HG02938 (cell line): ENCODE results near the gene CRP.
"Not testable (repeated sequence)": the region's sequence is repeated elsewhere in the genome, so short reads cannot be mapped to it uniquely, and the experiment has no call there.

Experiments
- ATAC-seq: cut with Tn5 transposase; IDR thresholded peaks from one replicate; pipeline ENCODE4 v1.9.1; 2021; ENCODE audit warnings: mild to moderate bottlenecking, moderate library complexity; ENCODE audit not compliant: unreplicated experiment

CRP gene

GRCh38 chr1:159700312-159700711, 14.1 kb downstream of the CRP start:
- no peak for ATAC-seq

DNA sequence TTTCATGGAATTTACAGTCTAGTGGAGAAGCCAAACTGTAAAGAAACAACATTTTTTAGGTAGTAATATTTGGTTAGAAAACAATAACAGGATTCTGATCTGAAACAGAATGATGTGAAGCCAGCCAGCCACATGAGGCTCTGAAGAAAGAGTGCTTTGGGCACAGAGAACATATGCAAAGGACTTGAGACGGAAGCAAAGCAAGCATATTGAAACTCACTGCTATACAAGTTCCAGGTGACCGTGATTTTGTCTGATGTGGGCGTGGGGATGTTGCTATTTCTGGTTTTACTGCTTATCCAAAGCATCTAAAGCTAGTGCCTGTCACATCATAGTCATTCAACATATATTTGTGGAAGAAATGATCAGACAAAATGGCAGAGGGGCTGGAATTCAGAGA, 14.7 kb downstream of the CRP start:
- ATAC-seq = no peak

DNA sequence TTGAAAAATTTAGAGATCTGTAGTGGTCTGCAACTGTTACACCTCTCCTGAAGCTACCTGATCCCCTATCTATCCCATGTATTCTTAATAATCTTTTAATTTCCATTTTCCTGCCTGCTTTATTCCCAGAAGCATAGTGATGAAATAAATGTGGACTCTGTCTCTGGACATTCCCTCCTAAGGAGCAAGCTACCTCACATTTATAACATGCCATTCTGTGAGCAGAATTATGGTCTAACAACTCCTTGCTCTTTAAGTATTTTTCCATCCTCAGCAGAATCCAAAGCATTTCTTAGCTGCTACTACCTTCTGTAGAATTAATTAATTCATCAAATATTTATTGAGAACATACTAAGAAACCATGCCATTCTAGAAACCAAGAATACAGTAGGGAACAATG, 15.1 kb downstream of the CRP start:
- ATAC-seq = no peak

- ATAC-seq = no peak
Observed at GRCh38 chr1:159687511-159687910, 26.9 kb downstream of the CRP start.

DNA sequence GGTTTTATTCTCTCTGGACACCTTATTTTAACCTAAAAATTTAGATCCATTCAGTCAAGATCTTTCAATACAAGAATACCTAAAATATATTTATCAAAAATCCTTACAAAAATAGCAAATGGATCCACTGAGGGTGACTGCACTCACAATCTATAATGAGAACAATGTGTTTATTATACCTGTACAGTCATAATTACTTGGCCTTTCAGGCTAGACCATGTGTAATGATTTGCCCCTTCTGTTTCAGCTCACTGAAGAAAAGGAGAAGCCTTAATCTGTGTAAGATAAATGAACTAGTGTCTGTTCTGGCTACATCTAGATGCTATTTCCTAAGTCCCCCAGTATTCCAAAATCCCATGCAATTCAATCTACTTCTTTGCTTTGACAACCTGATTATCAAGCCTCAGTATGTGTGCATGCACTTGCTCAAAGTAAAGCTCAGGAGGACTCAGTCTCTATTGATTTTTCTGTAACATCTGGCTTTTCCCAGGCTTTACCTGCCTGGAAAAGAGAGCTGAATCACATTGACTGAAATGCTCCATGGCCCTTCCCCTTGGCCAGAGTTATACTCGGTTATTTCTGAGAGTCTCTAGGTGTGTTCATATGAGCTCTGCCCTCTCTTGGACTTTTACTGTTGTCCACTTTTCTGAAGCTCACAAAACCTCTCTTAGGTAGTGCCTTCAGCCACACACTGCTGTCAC, 27.6 kb downstream of the CRP start:
- no peak for ATAC-seq

DNA sequence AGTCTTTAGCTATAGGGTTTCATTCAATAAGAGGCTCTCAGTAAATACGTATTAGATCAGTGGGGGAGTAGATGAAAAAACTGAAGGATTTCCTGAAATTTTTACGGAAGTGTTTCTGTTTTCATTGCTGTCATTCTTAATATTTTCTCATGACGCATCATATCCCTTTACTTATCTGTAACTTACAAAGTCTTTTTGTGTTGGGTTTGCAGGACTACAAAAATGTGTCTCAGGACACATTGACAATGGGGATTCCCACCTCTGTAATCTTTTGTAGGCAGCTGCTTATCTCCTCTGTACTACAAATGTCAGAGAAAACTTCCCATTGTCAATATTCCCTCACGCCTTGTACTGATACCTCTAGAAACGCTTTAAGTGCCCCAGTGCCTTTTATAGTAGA, 35.5 kb downstream of the CRP start:
- ATAC-seq = no peak

- no peak for ATAC-seq
Observed at GRCh38 chr1:159675046-159675445, 39.3 kb downstream of the CRP start.

- ATAC-seq = not testable (repeated sequence)
Observed at GRCh38 chr1:159672390-159672789, 42.0 kb downstream of the CRP start.

- ATAC-seq = no peak
Observed at GRCh38 chr1:159669338-159669737, 45.1 kb downstream of the CRP start.

- ATAC-seq = no peak
Observed at GRCh38 chr1:159668739-159669138, 45.6 kb downstream of the CRP start.

GRCh38 chr1:159664247-159664646, 50.1 kb downstream of the CRP start:
- ATAC-seq = no peak

DNA sequence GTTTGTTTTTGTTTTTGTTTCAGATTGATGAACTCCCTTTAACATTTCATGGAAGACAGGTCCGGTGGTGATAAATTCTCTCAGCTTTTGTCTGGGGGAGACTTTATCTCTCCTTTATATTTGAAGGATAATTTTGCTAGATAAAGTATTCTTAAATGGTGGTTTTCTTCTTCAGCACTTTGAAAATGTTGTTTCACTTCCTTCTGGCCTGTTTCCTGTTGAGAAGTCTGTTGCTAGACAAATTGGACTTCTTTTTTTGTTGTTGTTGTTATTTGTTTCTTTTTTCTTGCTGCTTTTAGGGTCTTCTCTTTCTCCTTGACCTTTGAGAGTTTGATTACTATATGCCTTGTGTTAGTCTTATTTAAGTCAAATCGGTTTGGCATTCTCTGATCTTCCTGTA, 50.8 kb downstream of the CRP start:
- ATAC-seq = no peak
